Activated T-cell treated with anti-CD3 and anti-CD28 coated beads, Interleukin-2, amount 50 U/mL, for 72 hours (primary cell): ENCODE data around the gene CCL4L2. TPM values are rescaled to one million over a fixed set of nuclear protein-coding genes. Genes with fewer than 3 reads are reported as not detected.
"Not testable (repeated sequence)": the region's sequence is repeated elsewhere in the genome, so short reads cannot be mapped to it uniquely, and the experiment has no call there.

Source experiments
- ATAC-seq, 2 donors: fragments of 150-1000 bp; cut with Tn5 transposase; replicated peaks in 1 of 2; 2 replicates each; pipeline ENCODE4 v1.10.0; 2021; ENCODE audit warnings: moderate library complexity in 2 of 2, mild to moderate bottlenecking in 1 of 2
- DNase-seq, 2 donors: peaks; one replicate each; pipeline ENCODE4 v3.0.0; 2021 to 2022; ENCODE audit warnings: mixed read lengths in 1 of 2
- H3K27ac Mint-ChIP-seq: one replicate; pipeline ENCODE4 v1.8.0; 2022; ENCODE audit warnings: mild to moderate bottlenecking, moderate library complexity, mixed read lengths
- H3K27me3 Mint-ChIP-seq: one replicate; pipeline ENCODE4 v1.8.0; 2022; ENCODE audit warnings: low read depth, mixed read lengths
- H3K36me3 Mint-ChIP-seq, 2 donors: one replicate each; pipeline ENCODE4 v1.8.0; 2022; ENCODE audit warnings: mixed read lengths in 2 of 2, mild to moderate bottlenecking in 1 of 2; ENCODE audit not compliant: insufficient read depth in 2 of 2
- H3K4me1 Mint-ChIP-seq: one replicate; pipeline ENCODE4 v1.8.0; 2022; ENCODE audit warnings: low read depth, mixed read lengths
- H3K4me3 Mint-ChIP-seq, 2 donors: one replicate each; pipeline ENCODE4 v1.8.0; 2022; ENCODE audit warnings: mild to moderate bottlenecking in 2 of 2, mixed read lengths in 2 of 2, moderate library complexity in 2 of 2
- H3K9me3 Mint-ChIP-seq, 2 donors: one replicate each; pipeline ENCODE4 v1.8.0; 2022; ENCODE audit warnings: mixed read lengths in 2 of 2
- total RNA-seq, 2 donors: library from RNA; stranded (reverse); gene quantifications; one replicate each; pipeline ENCODE4 v1.2.3, GENCODE V29; 2022

CCL4L2 gene
- total RNA-seq, 2 donors from 2014 or later = 9.1 to 77.2 TPM

- not testable (repeated sequence) for H3K9me3 Mint-ChIP-seq, H3K4me3 Mint-ChIP-seq, H3K4me1 Mint-ChIP-seq, ATAC-seq, H3K36me3 Mint-ChIP-seq, H3K27me3 Mint-ChIP-seq, DNase-seq, H3K27ac Mint-ChIP-seq
Measured at GRCh38 chr17:36219556-36219955, 8.7 kb downstream of the CCL4L2 start.

GRCh38 chr17:36220737-36221580 is 10.1 kb downstream of the CCL4L2 start:
- not testable (repeated sequence) for H3K27me3 Mint-ChIP-seq, H3K4me3 Mint-ChIP-seq, H3K4me1 Mint-ChIP-seq, H3K27ac Mint-ChIP-seq, ATAC-seq, DNase-seq, H3K36me3 Mint-ChIP-seq, H3K9me3 Mint-ChIP-seq

GRCh38 chr17:36221581-36222100 is 10.8 kb downstream of the CCL4L2 start:
- not testable (repeated sequence) for H3K9me3 Mint-ChIP-seq, H3K4me1 Mint-ChIP-seq, H3K27ac Mint-ChIP-seq, H3K4me3 Mint-ChIP-seq, ATAC-seq, H3K27me3 Mint-ChIP-seq, DNase-seq, H3K36me3 Mint-ChIP-seq

- not testable (repeated sequence) for H3K9me3 Mint-ChIP-seq, H3K4me3 Mint-ChIP-seq, H3K36me3 Mint-ChIP-seq, H3K4me1 Mint-ChIP-seq, ATAC-seq, H3K27me3 Mint-ChIP-seq, DNase-seq, H3K27ac Mint-ChIP-seq
Measured at GRCh38 chr17:36222967-36223366, 12.1 kb downstream of the CCL4L2 start.

- H3K4me1 Mint-ChIP-seq, H3K36me3 Mint-ChIP-seq, H3K4me3 Mint-ChIP-seq, H3K27me3 Mint-ChIP-seq, H3K27ac Mint-ChIP-seq, H3K9me3 Mint-ChIP-seq, ATAC-seq: not testable (repeated sequence)
- peak in 1 of 2 donors; percentile 7 for DNase-seq
Measured at GRCh38 chr17:36229644-36230043, 18.8 kb downstream of the CCL4L2 start.

- DNase-seq, H3K27me3 Mint-ChIP-seq, H3K9me3 Mint-ChIP-seq, H3K4me3 Mint-ChIP-seq, ATAC-seq, H3K36me3 Mint-ChIP-seq, H3K27ac Mint-ChIP-seq, H3K4me1 Mint-ChIP-seq: not testable (repeated sequence)
Measured at GRCh38 chr17:36242046-36242445, 31.2 kb downstream of the CCL4L2 start.

Other genes with a start within 250 kb of the CCL4L2 start
- not detected for gene CCL16, start 229.6 kb upstream of the CCL4L2 start, total RNA-seq
- not detected for gene CCL14, start 224.3 kb upstream of the CCL4L2 start, total RNA-seq
- not detected for gene CCL15, start 209.5 kb upstream of the CCL4L2 start, total RNA-seq
- gene CCL23, start 193.1 kb upstream of the CCL4L2 start, total RNA-seq = not detected
- gene CCL18, start 146.8 kb upstream of the CCL4L2 start, total RNA-seq = 1 to 10 TPM in 1 of 2 donors, under 1 TPM in 1; 0.48 to 1.5 TPM
- gene CCL3, start 120.9 kb upstream of the CCL4L2 start, total RNA-seq = 100 to 1,000 TPM in 1 of 2 donors, 10 to 100 TPM in 1; 79.6 to 336 TPM
- gene CCL4, start 107.2 kb upstream of the CCL4L2 start, total RNA-seq = 100 to 1,000 TPM in 1 of 2 donors, 10 to 100 TPM in 1; 63.9 to 200 TPM
- 10 to 100 TPM; 10.8 to 21.4 TPM for gene TBC1D3B, start 34.4 kb upstream of the CCL4L2 start, total RNA-seq
- gene CCL3L1, start 14.3 kb upstream of the CCL4L2 start, total RNA-seq = 10 to 100 TPM in 1 of 2 donors, 1 to 10 TPM in 1; 7.0 to 55.5 TPM
- gene TBC1D3I, start 53.5 kb downstream of the CCL4L2 start, total RNA-seq = 1 to 10 TPM; 2.5 to 3.1 TPM
- gene TBC1D3G, start 112.8 kb downstream of the CCL4L2 start, total RNA-seq = 1 to 10 TPM in 1 of 2 donors, not detected in 1; 7.2 TPM
- gene TBC1D3H, start 177.4 kb downstream of the CCL4L2 start, total RNA-seq = not detected